ENCODE measurements around the gene TAOK3.
"Not testable (repeated sequence)": the region's sequence is repeated elsewhere in the genome, so short reads cannot be mapped to it uniquely, and the experiment has no call there.

Gene TAOK3

GRCh38 chr12:118292836-118293235, 79.9 kb downstream of the TAOK3 start:
- no peak for DNase-seq (ENCODE audit: low read depth)

- no peak for DNase-seq (ENCODE audit: low read depth)
Observed at GRCh38 chr12:118290130-118290529, 82.6 kb downstream of the TAOK3 start.

- no peak for DNase-seq (ENCODE audit: low read depth)
Observed at GRCh38 chr12:118288174-118288573, 84.5 kb downstream of the TAOK3 start.

GRCh38 chr12:118287728-118288127, 85.0 kb downstream of the TAOK3 start:
- no peak for DNase-seq (ENCODE audit: low read depth)

- DNase-seq (ENCODE audit: low read depth) = no peak
Observed at GRCh38 chr12:118282767-118283166, 89.9 kb downstream of the TAOK3 start.

- DNase-seq (ENCODE audit: low read depth) = not testable (repeated sequence)
Observed at GRCh38 chr12:118278288-118278687, 94.4 kb downstream of the TAOK3 start.

GRCh38 chr12:118274066-118274465, 98.6 kb downstream of the TAOK3 start:
- DNase-seq (ENCODE audit: low read depth) = no peak

GRCh38 chr12:118271770-118272417, 100.8 kb downstream of the TAOK3 start:
- no peak for DNase-seq (ENCODE audit: low read depth)

GRCh38 chr12:118271183-118271582, 101.5 kb downstream of the TAOK3 start:
- DNase-seq (ENCODE audit: low read depth) = no peak

- DNase-seq (ENCODE audit: low read depth) = no peak
Observed at GRCh38 chr12:118269806-118270205, 102.9 kb downstream of the TAOK3 start.

- DNase-seq (ENCODE audit: low read depth) = no peak
Observed at GRCh38 chr12:118259079-118259478, 113.6 kb downstream of the TAOK3 start.

GRCh38 chr12:118256352-118256751, 116.4 kb downstream of the TAOK3 start:
- DNase-seq (ENCODE audit: low read depth) = no peak

- no peak for DNase-seq (ENCODE audit: low read depth)
Observed at GRCh38 chr12:118249547-118249946, 123.2 kb downstream of the TAOK3 start.

- not testable (repeated sequence) for DNase-seq (ENCODE audit: low read depth)
Observed at GRCh38 chr12:118245886-118246285, 126.8 kb downstream of the TAOK3 start.

GRCh38 chr12:118238888-118239287, 133.8 kb downstream of the TAOK3 start:
- no peak for DNase-seq (ENCODE audit: low read depth)

GRCh38 chr12:118237908-118238307, 134.8 kb downstream of the TAOK3 start:
- no peak for DNase-seq (ENCODE audit: low read depth)

GRCh38 chr12:118237052-118237665, 135.5 kb downstream of the TAOK3 start:
- no peak for DNase-seq (ENCODE audit: low read depth)

- no peak for DNase-seq (ENCODE audit: low read depth)
Observed at GRCh38 chr12:118220702-118221101, 152.0 kb downstream of the TAOK3 start.

- DNase-seq (ENCODE audit: low read depth) = no peak
Observed at GRCh38 chr12:118219772-118220171, 152.9 kb downstream of the TAOK3 start.

GRCh38 chr12:118219106-118219505, 153.6 kb downstream of the TAOK3 start:
- no peak for DNase-seq (ENCODE audit: low read depth)

GRCh38 chr12:118213452-118213851, 159.3 kb downstream of the TAOK3 start:
- no peak for DNase-seq (ENCODE audit: low read depth)

- DNase-seq (ENCODE audit: low read depth) = no peak
Observed at GRCh38 chr12:118212606-118213005, 160.1 kb downstream of the TAOK3 start.

GRCh38 chr12:118206107-118206412, 166.6 kb downstream of the TAOK3 start:
- DNase-seq (ENCODE audit: low read depth) = no peak

- no peak for DNase-seq (ENCODE audit: low read depth)
Observed at GRCh38 chr12:118193958-118194357, 178.7 kb downstream of the TAOK3 start.
